ENCODE measurements around the gene MTX1.

DNA sequence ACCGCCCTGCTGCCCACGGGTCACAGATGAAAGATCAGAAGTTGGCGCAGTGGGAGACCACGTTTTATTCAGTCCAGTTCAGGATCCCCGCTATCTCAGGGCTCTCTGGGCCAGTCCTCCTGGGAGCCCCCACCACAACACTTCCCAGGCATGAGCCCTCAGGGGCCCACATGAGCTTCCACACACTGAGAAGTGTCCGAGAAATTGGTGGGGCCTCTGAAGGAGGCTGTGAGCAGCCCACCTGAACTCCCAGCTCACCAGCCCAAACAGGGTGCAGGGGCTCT is 22.8 kb upstream of the MTX1 start:
- TF ChIP-seq POLR2A (IDR thresholded peaks at IDR 0.05) (no peak), POLR2AphosphoS5 (IDR thresholded peaks at IDR 0.05) (no peak)

Data from upper lobe of left lung (tissue), 4 donors.